ENCODE measurements around the gene SKIC2.
A peak's percentile ranks its signal among the peaks of the same experiment; 100 is the strongest.

Gene SKIC2

GRCh38 chr6:31945507-31946369, 13.2 kb upstream of the SKIC2 start, which contains the start of gene CFB:
CFB (plus strand) TSS chr6:31946095; CDS start chr6:31946222, 127 bp downstream.
- DNase-seq = no peak

GRCh38 chr6:31946370-31946885, 12.5 kb upstream of the SKIC2 start:
- DNase-seq = no peak

- no peak for DNase-seq
These were observed 11.8 kb upstream of the SKIC2 start for GRCh38 chr6:31947070-31947675.

- DNase-seq = no peak
These were observed 11.1 kb upstream of the SKIC2 start for GRCh38 chr6:31947864-31948263.

GRCh38 chr6:31948306-31948705, 10.7 kb upstream of the SKIC2 start:
- DNase-seq = no peak

- DNase-seq = no peak
These were observed 10.1 kb upstream of the SKIC2 start for GRCh38 chr6:31948753-31949413.

GRCh38 chr6:31949926-31950548, 8.9 kb upstream of the SKIC2 start:
- no peak for DNase-seq

- peak; percentile 5 for DNase-seq
These were observed 6.7 kb upstream of the SKIC2 start for GRCh38 chr6:31952140-31952805.

GRCh38 chr6:31952890-31953289, 6.1 kb upstream of the SKIC2 start:
- no peak for DNase-seq

- DNase-seq = no peak
These were observed 4.5 kb upstream of the SKIC2 start for GRCh38 chr6:31954511-31954910.

- DNase-seq = no peak
These were observed 2.2 kb upstream of the SKIC2 start for GRCh38 chr6:31956796-31957195.

- DNase-seq = no peak
These were observed 599 bp upstream of the SKIC2 start for GRCh38 chr6:31958412-31958740.

GRCh38 chr6:31961616-31962015, 2.6 kb downstream of the SKIC2 start:
- DNase-seq = no peak

- DNase-seq = no peak
These were observed 4.9 kb downstream of the SKIC2 start for GRCh38 chr6:31963921-31964320.

- no peak for DNase-seq
These were observed 6.7 kb downstream of the SKIC2 start for GRCh38 chr6:31965700-31966099.

- DNase-seq = no peak
These were observed 7.5 kb downstream of the SKIC2 start for GRCh38 chr6:31966506-31966905.

- no peak for DNase-seq
These were observed 8.3 kb downstream of the SKIC2 start for GRCh38 chr6:31966997-31967925.

GRCh38 chr6:31967926-31968320, 8.9 kb downstream of the SKIC2 start:
- no peak for DNase-seq

- no peak for DNase-seq
These were observed 9.4 kb downstream of the SKIC2 start for GRCh38 chr6:31968326-31968725.

GRCh38 chr6:31968791-31969711, 10.1 kb downstream of the SKIC2 start:
- DNase-seq = no peak

Measured in NCI-H774 (cell line).